NB4 (cell line): Measurements from ENCODE around the gene BTG2.

Source experiments
- CTCF ChIP-seq: IDR thresholded peaks from one replicate; pipeline ENCODE4 v1.5.1; 2012; ENCODE audit warnings: low read depth, low read length
- MYC ChIP-seq: IDR thresholded peaks from 2 replicates; pipeline ENCODE4 v1.6.1; 2011; ENCODE audit warnings: low read depth, low read length

GRCh38 chr1:203275656-203276272 lies 29.6 kb upstream of the BTG2 start:
- no peak for TF ChIP-seq CTCF
- TF ChIP-seq MYC: no peak
